GM19023 (cell line): ENCODE data around the gene PTPRN2.

Experiments used
- ATAC-seq: cut with Tn5 transposase; IDR thresholded peaks from one replicate; pipeline ENCODE4 v1.9.1; 2021; ENCODE audit warnings: mild to moderate bottlenecking, moderate library complexity; ENCODE audit not compliant: unreplicated experiment

The PTPRN2 gene

GRCh38 chr7:158374146-158374545, 213.5 kb downstream of the PTPRN2 start:
- no peak for ATAC-seq

- no peak for ATAC-seq
Observed at GRCh38 chr7:158373476-158374133, 214.0 kb downstream of the PTPRN2 start.

- no peak for ATAC-seq
Observed at GRCh38 chr7:158372400-158373342, 215.0 kb downstream of the PTPRN2 start.

GRCh38 chr7:158371856-158372255, 215.8 kb downstream of the PTPRN2 start:
- ATAC-seq = no peak

- no peak for ATAC-seq
Observed at GRCh38 chr7:158369866-158370265, 217.8 kb downstream of the PTPRN2 start.

- no peak for ATAC-seq
Observed at GRCh38 chr7:158369290-158369689, 218.3 kb downstream of the PTPRN2 start.

- no peak for ATAC-seq
Observed at GRCh38 chr7:158368449-158368848, 219.2 kb downstream of the PTPRN2 start.

- no peak for ATAC-seq
Observed at GRCh38 chr7:158367634-158367982, 220.0 kb downstream of the PTPRN2 start.

- ATAC-seq = no peak
Observed at GRCh38 chr7:158366916-158367633, 220.5 kb downstream of the PTPRN2 start.

GRCh38 chr7:158366346-158366745, 221.3 kb downstream of the PTPRN2 start:
- ATAC-seq = no peak

- no peak for ATAC-seq
Observed at GRCh38 chr7:158365267-158365666, 222.4 kb downstream of the PTPRN2 start.

- ATAC-seq = no peak
Observed at GRCh38 chr7:158364451-158364850, 223.2 kb downstream of the PTPRN2 start.

- no peak for ATAC-seq
Observed at GRCh38 chr7:158362912-158363905, 224.4 kb downstream of the PTPRN2 start.

- no peak for ATAC-seq
Observed at GRCh38 chr7:158362001-158362400, 225.6 kb downstream of the PTPRN2 start.

- ATAC-seq = no peak
Observed at GRCh38 chr7:158361326-158361946, 226.2 kb downstream of the PTPRN2 start.

- no peak for ATAC-seq
Observed at GRCh38 chr7:158358926-158359645, 228.5 kb downstream of the PTPRN2 start.

- ATAC-seq = no peak
Observed at GRCh38 chr7:158357898-158358821, 229.5 kb downstream of the PTPRN2 start.
